NCI-H510A treated with DMSO at 0.1 percent for 48 hours (cell line): ENCODE data around the gene KIF17.
"Not testable (repeated sequence)": the region's sequence is repeated elsewhere in the genome, so short reads cannot be mapped to it uniquely, and the experiment has no call there.

Source experiments
- DNase-seq: peaks from one replicate; lab custom pipeline; 2025; lab: John Stamatoyannopoulos, UW

The KIF17 gene

DNA sequence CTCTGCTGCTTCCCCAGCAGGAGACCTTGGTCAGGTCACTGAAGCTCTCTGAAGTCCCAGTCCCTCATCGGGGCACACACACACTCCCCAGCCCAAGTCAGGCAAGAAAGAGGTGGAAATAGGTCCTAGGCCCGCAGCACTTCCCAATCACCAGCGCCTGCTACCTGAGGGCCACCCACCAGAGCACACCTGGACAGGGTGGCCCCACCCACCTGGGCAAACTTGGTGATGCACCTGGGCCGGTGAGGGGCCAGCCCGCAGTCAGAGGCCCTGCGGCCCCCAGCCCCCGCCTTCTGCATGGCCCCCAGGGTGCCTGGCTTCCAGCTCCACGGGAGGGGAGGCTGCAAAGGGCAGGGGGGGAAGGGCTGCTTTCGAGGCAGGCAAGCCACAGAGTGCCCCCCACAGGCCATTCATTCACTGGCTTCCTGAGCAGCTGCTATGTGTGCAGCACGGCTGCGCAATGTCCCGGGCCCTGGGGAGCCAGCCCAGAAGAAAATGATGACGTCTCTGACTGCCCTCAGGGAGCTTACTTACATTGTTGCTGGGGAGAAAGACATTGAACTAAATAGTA is 10.0 kb upstream of the KIF17 start:
- DNase-seq: no peak

DNA sequence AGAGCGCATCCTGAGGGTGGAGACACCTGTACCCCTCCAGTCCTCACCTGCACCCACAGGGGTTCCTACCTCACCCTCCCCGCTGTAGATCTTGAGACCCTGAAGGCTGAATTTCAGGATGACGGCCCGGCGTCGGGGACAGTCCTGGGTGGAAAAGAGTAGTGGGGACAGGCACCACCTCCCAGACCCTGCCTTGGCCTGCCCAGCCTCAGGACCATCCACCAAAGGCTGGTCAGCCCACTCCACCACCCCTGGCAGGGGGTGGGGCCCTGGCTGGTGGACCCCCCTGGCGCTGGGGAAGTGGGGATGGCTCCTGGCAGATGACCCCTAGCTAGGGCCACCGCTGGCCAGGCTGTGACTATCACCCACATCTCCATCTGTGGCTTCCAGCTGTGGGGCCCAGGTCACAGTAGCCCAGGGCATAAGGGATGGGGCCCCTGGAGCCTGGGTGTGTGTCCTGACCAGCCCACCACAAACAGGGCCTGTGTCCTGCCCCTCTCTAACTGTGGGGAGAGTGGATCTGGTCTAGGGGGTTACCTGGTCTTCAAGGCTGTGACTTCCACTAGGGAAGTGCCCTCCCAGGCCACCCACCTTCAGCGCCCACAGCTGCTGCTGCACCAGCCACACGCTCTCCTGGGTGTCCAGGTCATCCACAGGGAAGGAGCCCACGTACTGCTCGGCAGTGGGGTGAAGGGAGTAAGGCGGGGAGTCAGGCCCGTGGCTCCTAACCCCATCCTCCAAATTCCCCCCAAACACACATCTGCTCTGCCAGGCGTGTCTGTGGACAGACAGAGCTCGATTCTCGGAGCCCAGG is 9.3 kb upstream of the KIF17 start:
- DNase-seq: no peak

DNA sequence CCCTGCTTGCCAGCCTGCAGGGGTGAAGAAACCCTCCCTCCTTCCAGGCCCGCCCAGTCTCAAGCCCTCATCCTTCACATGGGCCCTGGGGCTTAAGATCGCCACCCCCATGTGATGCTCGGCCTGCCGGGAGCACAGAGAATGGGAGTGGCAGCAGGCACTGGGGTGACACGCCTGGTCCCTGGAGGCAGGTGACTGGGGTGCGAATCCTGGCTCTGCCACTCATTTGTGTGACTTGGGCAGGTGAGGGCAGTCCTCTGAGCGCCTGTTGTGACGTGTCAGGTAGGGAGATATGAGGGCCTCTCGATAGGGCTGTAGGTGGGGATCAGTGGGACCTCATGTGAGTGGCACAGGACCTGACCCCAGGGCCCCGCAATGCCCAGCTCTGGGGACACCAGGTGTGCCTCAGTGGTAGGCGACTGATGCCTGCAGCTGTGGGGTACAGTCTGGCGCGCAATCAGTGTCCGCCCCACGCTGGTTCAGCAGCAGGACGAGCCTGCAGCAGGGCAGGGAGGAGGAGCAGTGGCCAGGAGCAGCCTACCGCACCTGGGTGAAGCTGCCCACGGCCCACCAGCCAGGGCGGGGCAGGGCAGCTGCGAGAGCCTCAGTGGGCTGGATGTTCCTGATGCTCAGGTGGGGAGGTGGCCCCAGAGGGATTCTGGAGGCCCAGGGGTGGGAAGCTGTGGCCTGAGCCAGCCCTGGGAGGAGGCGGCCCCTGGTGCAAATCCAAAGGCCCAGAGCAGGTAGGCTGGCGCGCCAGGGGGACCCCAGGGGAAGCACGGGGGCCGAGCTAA is 8.5 kb upstream of the KIF17 start:
- DNase-seq: no peak

DNA sequence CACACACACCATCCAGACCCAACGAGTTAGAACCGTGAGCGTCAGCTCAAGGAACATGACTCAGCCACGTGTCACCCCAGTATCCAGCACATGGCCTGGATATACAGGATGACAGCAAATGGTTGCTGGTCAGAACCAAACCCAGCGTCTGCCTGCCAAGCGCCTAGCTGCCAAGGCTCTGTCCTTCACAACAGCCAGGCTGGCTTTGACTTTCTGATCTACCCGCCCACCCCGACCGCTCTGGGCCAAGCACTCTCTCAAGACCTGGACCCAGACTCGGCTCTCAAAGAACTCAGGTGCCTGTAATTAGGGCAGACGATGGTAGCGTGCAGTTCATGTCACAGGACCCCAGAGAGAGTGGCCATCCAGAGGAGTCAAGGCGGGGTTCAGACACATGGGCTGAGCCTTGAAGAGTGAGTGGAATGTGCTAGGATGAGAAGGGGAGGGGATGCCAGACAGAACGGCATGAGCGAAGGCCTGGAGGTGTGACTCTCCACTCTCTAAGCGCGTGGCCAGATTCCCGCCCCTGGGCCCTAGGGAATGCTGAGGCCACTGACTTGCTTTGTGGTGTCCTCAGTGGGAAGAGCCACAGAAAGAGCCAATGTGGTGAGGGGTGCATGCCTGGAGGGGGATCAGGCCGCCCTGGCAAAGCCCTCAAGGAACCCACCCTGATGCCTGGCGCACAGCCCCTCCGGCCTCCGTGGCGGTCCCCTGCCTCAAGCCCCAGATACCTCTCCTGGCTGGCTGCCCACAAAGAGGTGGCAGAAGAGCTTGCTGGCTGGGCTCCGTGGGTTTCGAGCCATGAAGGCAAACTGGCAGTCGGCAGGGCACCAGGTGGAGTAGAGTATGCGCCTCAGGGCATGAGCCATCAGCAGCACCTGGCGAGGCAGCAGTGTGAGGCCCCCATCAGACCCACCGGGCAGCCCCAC is 7.6 kb upstream of the KIF17 start:
- no peak for DNase-seq

DNA sequence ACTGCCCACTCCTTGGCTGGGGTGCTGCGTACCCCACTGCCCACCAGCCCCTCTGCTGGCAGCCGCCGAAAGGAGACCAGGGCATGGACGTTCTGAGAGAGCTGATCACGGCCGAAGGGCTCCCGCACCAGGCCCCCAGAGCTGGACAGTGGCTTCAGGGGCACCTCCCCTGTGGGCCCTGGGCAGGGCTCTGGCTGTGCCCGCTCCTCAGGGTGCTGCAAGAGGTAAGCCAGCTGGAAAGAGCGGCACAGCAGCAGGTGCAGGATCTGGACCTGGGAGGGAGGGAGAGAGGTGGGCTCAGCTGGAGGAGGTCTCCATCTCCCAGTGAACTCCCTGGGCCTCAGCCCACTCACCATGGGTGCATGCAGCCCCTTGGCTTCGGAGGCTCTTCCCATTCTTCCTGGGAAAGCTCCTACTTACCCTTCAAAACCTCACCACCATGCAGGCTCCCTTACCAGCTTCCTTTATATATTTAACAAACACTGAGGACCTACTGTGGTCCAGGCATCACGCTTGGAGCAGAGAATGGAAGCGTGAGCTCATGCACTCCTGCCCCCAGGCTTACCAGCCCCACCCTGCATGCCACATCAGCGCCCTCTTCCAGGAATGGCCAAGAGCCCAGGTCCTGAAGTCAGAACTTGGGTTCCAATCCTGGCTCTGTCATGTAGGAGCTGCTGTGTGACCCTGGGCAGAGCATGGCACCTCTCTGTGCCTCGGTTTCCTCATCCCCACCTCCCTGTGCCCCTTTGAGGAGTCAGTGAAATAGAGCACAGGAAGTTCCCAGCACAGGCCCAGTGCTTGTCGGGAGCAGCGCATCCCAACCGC is 6.8 kb upstream of the KIF17 start:
- DNase-seq: no peak

DNA sequence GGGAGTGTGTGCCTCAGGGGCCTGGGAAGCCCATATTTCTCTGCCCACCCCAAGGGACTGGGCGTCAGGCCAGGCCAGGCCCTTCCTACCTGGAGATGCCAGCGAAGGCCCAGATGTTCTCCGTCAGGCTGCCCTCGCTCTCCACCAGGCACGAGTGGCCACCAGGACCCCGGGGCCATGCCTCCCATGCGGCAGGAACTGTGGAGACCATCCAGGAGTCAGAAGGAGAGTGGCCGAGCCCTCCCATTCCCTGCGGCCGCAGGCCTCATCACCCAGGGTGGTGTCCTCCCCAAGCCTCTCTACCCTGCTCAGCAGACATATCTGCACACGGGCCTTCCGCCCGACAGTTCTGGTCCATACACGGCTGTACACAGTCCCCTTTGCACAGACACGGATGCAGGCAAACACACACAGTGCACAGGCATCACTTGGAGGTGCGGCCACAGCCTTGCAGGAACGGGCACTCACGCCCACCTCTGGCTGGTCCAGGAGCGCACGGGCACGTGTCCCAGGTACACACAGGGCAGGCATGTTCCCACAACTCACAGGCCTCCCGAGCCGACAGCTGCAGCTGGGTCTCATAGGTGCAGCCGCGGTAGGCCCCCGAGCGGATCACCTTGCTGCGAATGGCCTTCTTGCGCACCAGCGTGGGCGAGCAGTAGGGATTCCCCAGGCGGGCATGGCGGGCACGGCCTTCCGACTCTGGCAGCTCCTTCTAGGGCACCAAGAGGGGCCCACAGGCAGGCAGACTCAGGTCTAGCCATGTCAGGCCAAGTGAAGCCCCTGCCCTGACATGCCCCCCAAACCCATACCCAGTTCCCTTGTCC is 5.9 kb upstream of the KIF17 start:
- DNase-seq: no peak

DNA sequence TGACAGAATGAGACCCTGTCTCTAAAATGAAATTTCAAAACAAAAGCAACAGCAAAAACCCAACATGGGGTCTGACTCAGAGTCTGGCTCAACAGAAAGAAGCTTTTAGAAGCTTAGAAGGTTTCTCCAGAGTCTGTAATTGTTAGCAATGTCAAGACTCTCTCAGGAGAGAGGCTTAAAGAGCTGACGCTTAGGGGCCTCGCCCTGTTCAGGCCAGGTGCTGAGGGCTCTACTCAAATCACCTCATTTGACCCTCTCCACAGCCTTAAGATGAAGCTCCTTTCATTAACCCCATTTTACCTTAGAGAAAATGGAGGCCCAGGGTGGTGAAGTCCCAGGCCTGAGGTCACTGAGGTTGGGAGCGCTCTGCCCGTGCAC is 5.3 kb upstream of the KIF17 start:
- no peak for DNase-seq

DNA sequence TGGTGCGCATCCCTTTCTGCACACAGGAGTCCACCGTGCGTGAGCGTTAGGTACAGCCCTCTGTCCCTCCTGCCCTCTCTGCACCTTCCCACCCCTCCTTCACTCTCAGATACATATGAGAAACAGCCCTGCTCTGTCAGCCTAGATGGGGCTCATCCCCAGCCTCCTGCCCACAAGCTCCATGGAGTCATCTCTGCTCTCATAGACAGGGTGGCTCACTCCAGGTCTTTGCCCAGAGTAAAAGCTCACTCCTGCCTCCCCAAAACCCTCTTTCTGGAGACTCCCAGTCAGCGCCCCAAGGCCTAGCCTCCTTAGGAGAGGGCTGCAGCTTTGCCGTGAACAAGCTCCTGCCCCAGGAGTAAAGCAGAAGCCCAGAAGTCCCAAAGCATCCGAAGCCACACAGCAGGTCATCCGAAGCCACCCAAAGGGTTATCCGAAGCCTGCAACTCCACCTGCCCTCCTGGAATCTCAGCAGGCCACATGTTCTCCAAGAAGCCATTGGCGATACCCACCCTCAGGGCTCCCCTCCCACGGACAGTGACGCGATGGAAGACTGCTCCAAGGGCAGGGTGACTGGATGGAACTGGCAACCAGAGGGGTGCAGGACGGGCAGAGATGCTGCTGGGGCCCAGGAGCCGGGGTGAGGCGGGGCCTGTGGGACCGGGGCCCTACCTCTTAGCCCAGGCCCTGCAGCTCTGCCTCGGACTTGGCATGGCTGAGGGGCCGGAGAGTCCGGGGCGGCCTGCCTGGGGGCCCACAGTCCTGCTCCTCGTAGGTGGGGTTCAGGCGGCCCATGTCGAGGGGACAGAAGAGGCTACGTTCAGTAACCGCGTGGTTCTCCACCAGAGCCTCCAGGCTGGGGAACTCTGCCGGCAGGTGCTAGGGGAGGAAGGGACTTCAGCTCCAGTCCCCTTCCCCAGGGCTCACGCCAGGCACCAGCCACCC is 3.6 kb upstream of the KIF17 start:
- DNase-seq: no peak

DNA sequence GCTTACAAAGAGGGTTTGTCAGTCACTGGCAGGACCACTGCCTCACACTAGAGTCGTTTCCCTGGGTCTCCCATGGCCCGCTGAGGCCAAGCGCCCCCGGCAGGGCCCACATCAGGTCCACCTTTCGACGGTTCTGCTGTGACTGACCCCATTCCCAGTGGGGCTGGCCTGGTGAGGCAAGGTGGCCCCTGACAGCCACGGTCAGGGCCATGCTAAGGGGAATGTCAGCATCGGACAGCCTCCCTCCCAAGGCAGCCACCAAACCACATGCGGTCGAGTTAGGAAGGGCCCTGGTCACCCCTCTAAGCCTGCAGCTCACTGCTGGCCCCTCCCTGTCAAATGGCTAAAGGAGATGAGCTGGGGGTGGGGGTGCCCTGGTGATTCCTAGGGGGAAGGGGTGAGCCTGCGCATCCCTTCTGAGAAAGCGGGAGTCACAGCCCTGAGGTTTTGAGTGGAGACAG is 2.9 kb upstream of the KIF17 start:
- DNase-seq: no peak

DNA sequence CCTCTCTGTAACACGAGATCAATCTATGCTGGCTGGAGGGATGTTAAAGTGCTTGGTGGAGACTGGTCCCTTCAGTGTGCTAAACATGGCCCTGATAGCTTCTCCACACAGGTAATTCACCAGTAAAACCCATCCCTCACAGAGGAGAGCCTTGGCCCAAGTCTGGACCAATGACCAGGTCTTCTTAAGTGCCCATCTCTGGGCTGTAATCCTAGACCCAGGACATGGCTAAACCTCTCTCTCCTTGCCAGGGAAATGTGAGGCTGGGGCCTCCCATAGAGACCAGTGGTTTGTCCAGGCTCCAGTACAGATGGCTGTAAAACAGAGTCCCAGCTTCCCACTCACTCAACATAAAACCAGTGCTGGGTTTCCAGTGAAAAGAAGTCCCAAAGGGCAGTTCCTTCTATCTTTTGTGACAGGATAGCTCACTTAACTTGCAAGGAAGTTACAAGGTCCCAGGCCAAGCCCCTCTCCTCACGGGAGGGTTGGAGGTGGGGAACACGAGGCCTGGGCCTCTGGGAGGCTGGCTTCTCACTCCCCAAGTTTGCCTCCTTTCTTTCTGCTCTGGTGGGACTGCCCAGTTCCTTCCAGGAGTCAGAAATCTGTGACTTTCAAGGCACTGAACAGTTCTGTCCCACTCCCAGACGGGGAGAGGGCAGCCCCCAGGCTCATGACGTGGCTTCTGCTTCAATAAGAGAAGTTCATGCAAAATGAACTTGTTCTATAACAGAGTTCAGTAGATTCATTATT is 2.2 kb upstream of the KIF17 start:
- no peak for DNase-seq

DNA sequence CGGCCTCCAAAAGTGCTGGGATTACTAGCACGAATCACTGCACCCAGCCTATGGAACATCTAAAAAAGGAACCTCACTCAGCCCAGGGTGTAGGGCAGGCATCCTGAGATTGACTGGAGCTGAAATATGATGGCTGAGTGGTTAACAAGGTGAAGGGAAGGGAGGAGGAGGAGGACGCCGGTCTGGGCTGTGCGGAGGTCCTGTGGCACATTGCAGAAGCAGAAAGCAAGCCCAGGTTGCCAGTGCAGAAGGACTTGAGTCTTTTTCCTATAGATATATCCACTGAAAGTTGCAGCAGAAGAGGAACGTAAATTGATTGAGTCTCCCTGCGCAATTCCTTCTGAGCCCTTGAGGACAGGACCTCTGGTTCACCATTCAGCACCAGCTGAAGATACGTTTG is 1.5 kb upstream of the KIF17 start:
- no peak for DNase-seq

DNA sequence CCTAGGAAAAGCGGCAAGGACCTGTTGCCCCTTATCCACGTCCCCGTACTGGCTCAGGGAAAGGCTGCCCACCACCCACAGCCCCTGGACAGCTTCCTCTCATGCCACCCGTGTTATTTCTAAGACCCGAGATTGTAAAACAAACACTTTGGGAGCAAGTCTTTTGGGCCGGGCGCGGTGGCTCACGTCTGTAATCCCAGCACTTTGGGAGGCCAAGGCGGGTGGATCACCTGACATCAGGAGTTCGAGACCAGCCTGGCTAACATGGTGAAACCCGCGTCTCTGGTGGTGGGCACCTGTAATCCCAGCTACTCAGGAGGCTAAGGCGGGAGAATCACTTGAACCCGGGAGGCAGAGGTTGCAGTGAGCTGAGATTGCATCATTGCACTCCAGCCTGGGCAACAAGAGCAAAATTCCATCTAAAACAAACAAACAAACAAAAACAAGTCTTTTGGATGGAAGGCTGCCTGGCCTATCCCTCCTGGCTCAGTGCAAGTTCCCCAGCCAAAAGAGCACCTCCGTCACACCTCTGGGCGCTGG is 606 bp upstream of the KIF17 start:
- not testable (repeated sequence) for DNase-seq

DNA sequence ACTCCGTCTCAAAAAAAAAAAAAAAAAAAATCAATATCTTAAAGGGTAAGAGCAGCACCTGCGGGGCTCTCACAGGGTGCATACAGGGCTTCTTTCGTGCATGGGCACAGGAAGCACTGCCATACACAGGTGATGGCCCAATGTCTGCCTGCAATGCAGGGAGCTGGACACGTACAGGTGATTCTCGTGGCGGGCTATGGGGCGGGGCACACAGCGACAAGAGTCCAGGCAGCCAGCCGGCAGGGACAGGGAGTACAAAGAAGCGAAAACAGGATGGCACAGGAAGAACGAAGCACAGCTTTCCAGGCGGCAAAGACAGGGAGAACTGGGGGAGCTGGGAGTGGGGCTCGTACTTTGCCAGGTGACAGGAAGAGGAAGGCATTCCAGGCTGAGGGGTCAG is 1.6 kb downstream of the KIF17 start:
- no peak for DNase-seq

DNA sequence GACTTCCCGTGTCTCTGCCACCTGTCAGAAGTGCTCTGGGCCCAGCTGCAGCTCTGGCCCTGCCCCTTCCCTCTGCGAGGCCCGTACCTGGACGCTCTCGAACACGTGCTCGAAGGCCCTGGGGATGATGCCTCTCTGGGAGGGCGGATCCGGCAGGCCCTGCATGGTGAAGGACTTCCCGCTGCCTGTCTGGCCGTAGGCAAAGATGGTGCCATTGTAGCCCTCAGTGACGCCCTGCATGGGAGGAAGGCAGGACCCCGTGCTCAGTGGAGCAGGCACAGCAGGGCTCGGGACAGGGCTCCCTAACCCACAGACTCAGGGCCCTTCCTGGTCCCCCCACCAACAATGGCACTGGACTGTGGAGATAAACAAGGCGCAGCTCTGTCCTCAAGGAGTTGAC is 2.4 kb downstream of the KIF17 start:
- no peak for DNase-seq

DNA sequence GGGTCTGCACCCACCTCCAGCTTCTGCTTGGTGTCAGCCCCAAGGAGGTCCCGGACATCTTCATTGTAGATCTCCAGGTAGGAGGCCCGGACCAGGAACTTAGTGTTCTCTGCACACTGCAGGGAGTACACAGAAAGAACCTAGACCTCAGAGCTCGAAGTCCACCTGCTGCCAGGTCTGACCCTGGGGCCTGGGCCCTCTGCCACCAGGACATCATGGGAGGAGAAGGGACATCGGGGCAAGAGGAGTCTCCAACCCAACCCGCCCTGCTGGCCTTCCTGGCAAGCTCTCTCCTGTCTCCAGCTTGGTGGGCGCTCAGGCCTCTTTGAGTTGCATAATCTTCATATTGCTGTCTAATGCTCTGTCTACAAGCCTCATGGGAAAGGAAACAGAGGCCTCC is 4.4 kb downstream of the KIF17 start:
- DNase-seq: no peak

DNA sequence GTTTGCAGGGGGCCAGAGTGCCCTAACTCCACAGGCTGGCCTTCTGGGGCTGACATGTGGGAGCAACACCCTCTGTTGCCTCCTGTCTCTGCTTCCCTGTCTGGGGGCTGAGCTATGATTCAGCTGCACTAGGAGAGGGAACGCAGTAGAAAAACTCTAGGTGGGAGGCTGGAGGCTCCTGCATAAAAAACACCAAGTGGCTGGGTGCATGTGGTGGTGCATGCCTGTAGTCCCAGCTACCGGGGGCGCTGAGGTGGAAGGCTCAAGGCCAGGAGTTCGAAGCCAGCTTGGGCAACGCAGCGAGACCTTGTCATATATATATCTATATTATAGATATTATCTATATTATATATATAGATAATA is 5.6 kb downstream of the KIF17 start:
- no peak for DNase-seq

DNA sequence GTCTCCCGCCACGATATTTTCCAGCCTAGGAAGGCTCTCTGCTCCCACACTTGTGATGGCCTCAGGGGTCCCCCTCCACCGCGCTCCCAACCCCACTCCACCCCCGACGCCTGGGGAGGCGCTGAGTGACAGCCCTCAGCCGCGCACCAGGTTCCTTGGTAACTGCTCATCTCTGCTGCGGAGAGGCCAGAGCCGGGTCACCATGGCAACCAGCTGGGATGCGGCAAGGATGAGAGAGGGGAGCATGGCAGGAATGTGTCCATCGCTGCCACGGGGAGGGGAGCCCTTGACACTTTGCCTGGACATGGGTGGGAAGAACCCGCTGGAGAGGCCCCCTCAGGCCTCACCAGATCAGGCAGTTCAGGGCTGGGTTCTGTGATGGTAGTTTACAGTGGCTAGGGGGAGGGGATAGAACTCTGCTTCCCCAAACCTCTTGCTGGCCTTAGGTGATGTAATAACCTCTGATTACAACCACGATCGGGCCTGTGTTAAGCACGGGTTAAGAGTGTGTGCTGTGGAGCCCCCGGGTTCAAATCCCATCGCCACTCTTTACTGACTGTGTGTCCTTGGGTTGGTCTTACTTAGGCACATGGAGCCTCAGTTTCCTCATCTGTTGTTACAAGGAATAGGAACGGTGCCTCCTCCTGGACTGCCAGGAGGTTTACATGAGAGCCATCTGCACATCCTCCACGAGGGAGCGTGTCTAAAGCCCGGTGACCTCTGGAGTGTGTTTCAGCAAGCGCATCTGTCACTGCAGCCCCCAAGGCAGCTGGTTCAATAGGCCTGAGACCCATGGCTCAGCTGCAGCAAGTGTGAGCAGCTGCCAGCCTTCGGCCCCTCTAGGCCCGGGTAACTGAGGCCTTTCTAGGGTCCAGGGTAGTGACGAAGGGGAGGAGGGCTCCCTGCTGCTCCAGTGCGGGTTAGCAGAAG is 6.3 kb downstream of the KIF17 start:
- DNase-seq: no peak
